Karpas-422 (cell line): ENCODE measurements around the gene GYS1. TPM values are rescaled to one million over a fixed set of nuclear protein-coding genes. Genes with fewer than 3 reads are reported as not detected.

Source experiments
- DNase-seq: peaks from one replicate; pipeline ENCODE4 v3.0.0-alpha.2; 2015
- H2AFZ ChIP-seq: fragments of 200-600 bp; sonication (generic); 2 replicates; pipeline ENCODE4 v1.6.1; 2014; ENCODE audit warnings: antibody characterized with exemption, low read length, mixed read lengths
- H3K27ac ChIP-seq: fragments of 200-600 bp; sonication (generic); 2 replicates; pipeline ENCODE4 v1.5.1; 2014; ENCODE audit warnings: mild to moderate bottlenecking, low read length, moderate library complexity
- H3K27me3 ChIP-seq: fragments of 200-600 bp; sonication (generic); 2 replicates; pipeline ENCODE4 v1.6.1; 2014; ENCODE audit warnings: low read length, mixed read lengths
- H3K36me3 ChIP-seq: fragments of 200-600 bp; sonication (generic); 2 replicates; pipeline ENCODE4 v1.6.1; 2014; ENCODE audit warnings: low read length, mixed read lengths; ENCODE audit not compliant: insufficient read depth
- H3K4me1 ChIP-seq: fragments of 200-600 bp; sonication (generic); 2 replicates; pipeline ENCODE4 v1.6.1; 2014; ENCODE audit warnings: mild to moderate bottlenecking, low read length, mixed read lengths
- H3K4me2 ChIP-seq: fragments of 200-600 bp; sonication (generic); 2 replicates; pipeline ENCODE4 v1.6.1; 2014; ENCODE audit warnings: low read length, low read depth, mild to moderate bottlenecking; ENCODE audit not compliant: poor library complexity, severe bottlenecking
- H3K4me3 ChIP-seq: fragments of 200-600 bp; sonication (generic); 2 replicates; pipeline ENCODE4 v1.5.1; 2014; ENCODE audit warnings: mild to moderate bottlenecking, antibody characterized with exemption, low read length, mixed read lengths
- H3K79me2 ChIP-seq: fragments of 200-600 bp; sonication (generic); 2 replicates; pipeline ENCODE4 v1.6.1; 2014; ENCODE audit warnings: mild to moderate bottlenecking, low read length, mixed read lengths
- H3K9ac ChIP-seq: fragments of 200-600 bp; sonication (generic); 2 replicates; pipeline ENCODE4 v1.6.0; 2014; ENCODE audit warnings: low read length
- H3K9me2 ChIP-seq: fragments of 200-600 bp; sonication (generic), shearing (Covaris generic); replicated peaks from 2 replicates; pipeline ENCODE4 v1.6.0; 2014; ENCODE audit warnings: mild to moderate bottlenecking, low read length, moderate library complexity; ENCODE audit not compliant: insufficient read depth
- H3K9me3 ChIP-seq: fragments of 300-700, 200-600 bp; sonication (generic); 2 replicates; pipeline ENCODE4 v1.6.1; 2014; ENCODE audit warnings: low read length, mixed read lengths
- H4K20me1 ChIP-seq: fragments of 200-600 bp; sonication (generic); 2 replicates; pipeline ENCODE4 v1.6.1; 2014; ENCODE audit warnings: mild to moderate bottlenecking, antibody characterized with exemption, low read length, low read depth; ENCODE audit not compliant: insufficient read depth
- total RNA-seq: library from RNA; depleted of rRNA; stranded (reverse); fragments of >200 nt; shearing (Covaris generic); gene quantifications from 2 replicates; pipeline ENCODE4 v1.2.3, GENCODE V29; 2014; ENCODE audit warnings: low replicate concordance

GYS1 gene
- total RNA-seq, 1 experiment from 2014 or later: 42.6 TPM

DNA sequence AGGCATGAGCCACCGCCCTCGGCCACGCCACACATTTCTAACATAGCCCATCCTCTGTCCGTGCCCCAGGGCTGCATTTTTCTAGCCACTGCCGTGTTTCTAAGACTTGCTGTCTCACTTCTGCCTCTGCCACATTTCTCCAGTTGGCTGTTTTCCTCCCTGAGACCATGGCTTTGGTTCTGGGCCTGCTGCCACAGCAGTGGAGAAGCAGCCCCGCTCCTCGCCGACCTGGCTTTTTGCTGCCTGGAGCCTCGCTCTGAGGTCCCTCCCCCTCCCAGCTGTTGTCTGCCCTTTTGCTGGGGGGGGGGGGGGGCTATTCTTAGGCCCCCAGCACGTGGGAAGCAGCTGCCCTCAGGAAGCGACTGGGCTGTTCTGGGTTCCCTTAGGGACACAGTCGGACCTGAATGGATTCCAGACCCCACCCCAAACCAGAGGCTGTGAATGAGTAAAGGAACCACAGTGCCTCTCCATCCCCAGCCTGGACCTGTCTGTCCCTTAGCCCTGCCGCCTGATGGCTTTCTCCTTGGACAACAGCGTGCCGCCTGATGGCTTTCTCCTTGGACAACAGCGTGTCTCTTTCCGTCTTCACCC, 3.3 kb downstream of the GYS1 start:
- Histone ChIP-seq H3K79me2 (peaks cover 42% of the 10 kb centered on the region), H3K9me2 (no peaks in the 10 kb centered on the region), H3K4me3 (no peak overlapping the region), H3K27ac (no peak overlapping the region), H4K20me1 (peaks cover 6% of the 10 kb centered on the region; the same call in 1 of the 2 replicates), H3K4me1 (peaks cover 16% of the 10 kb centered on the region), H3K4me2 (no peak overlapping the region), H3K27me3 (no peaks in the 10 kb centered on the region), H2AFZ (no peak overlapping the region), H3K9me3 (no peaks in the 10 kb centered on the region), H3K9ac (no peak overlapping the region), H3K36me3 (peaks cover 11% of the 10 kb centered on the region)
- no peak for DNase-seq

DNA sequence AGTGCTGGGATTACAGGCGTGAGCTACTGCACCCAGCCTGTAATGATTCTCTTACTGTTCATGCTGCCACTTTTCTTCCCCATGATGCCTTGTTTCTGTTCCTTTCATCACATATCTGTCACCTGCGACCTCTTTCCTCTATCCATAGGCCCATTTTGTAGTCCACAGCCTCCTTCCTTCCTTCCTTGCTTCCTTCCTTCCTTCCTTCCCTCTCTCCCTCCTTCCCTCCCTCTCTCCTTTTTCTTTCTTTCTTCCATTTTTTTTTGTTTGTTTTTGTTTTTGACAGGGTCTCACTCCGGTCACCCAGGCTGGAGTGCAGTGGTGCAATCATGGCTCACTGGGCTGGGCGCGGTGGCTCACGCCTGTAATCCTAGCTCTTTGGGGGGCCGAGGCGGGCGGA, 4.2 kb downstream of the GYS1 start:
- Histone ChIP-seq H3K4me1 (peaks cover 12% of the 10 kb centered on the region), H3K36me3 (peaks cover 14% of the 10 kb centered on the region), H3K79me2 (peaks cover 32% of the 10 kb centered on the region), H3K27me3 (no peaks in the 10 kb centered on the region), H3K9ac (no peak overlapping the region), H3K4me3 (no peak overlapping the region), H3K9me3 (no peaks in the 10 kb centered on the region), H3K9me2 (no peaks in the 10 kb centered on the region), H4K20me1 (no peaks in the 10 kb centered on the region; the same call in 1 of the 2 replicates), H2AFZ (no peak overlapping the region), H3K4me2 (no peak overlapping the region), H3K27ac (no peak overlapping the region)
- no peak for DNase-seq

DNA sequence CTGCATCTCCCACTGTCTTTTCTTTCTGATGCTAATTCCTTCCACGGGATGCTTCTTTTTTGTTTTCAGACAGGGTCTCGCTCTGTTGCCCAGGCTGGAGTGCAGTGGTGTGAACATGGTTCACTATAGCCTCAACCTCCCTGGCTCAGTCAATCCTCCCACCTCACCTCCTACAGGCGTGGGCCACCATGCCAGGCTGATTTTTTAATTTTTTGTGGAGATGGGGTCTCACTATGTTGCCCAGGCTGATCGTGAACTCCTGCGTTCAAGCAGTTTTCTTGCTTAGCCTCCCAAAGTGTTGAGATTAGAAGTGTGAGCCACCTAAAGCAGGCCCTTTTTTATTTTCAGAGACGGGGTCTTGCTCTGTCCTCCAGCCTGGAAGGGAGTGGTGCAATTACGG, 4.8 kb downstream of the GYS1 start:
- Histone ChIP-seq H3K4me1 (peaks cover 12% of the 10 kb centered on the region), H4K20me1 (no peaks in the 10 kb centered on the region), H2AFZ (no peak overlapping the region), H3K9ac (no peak overlapping the region), H3K9me3 (no peaks in the 10 kb centered on the region), H3K36me3 (peaks cover 18% of the 10 kb centered on the region), H3K4me2 (no peak overlapping the region), H3K4me3 (no peak overlapping the region), H3K79me2 (peaks cover 30% of the 10 kb centered on the region), H3K27me3 (no peaks in the 10 kb centered on the region), H3K27ac (no peak overlapping the region), H3K9me2 (no peaks in the 10 kb centered on the region)
- no peak for DNase-seq

DNA sequence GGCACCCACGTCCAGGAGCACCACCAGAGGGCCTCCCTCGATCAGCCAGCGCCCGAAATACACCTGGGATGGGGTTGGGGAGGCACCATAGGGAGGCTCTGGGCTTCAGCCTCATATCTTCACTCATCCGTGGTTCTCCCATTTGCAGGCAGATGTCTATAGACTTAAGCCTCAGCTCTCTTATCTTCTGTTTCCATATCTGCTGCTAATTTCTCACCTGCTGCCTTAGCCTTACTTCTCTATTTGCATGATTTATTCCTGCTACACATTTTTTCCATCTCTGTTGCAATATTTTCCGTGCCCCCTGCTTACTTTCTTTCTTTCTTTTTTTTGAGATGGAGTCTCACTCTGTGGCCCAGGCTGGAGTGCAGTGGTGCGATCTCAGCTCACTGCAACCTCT, 5.8 kb downstream of the GYS1 start:
- Histone ChIP-seq H3K4me3 (no peak overlapping the region), H3K79me2 (peaks cover 23% of the 10 kb centered on the region), H4K20me1 (no peaks in the 10 kb centered on the region), H3K27me3 (no peaks in the 10 kb centered on the region), H3K4me1 (peaks cover 12% of the 10 kb centered on the region), H3K4me2 (no peak overlapping the region), H3K27ac (no peak overlapping the region), H3K36me3 (peaks cover 28% of the 10 kb centered on the region), H2AFZ (no peak overlapping the region), H3K9me3 (no peaks in the 10 kb centered on the region), H3K9ac (no peak overlapping the region), H3K9me2 (no peaks in the 10 kb centered on the region)
- no peak for DNase-seq

DNA sequence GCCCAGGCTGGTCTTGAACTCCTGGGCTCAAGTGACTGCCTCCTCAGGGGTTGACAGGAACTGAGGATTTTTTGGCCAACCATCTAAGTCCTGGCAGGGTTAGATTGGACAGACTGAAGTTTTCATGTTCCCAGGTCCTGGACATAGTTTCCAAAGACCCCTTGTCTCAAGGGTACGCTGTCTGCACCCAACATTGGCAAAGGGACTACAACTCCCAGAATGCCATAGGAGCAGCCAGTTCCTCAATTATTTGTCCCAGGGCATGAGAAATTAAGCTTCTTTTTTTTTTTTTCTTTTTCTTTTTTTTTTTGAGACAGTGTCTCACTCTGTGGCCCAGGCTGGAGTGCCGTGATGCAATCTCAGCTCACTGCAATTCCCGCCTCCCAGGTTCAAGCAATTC, 6.9 kb downstream of the GYS1 start:
- H4K20me1 ChIP-seq: no peaks in the 10 kb centered on the region
- no peak overlapping the region for H2AFZ ChIP-seq
- no peaks in the 10 kb centered on the region for H3K27me3 ChIP-seq
- H3K4me2 ChIP-seq: no peak overlapping the region
- DNase-seq: no peak
- H3K9me3 ChIP-seq: no peaks in the 10 kb centered on the region
- peaks cover 12% of the 10 kb centered on the region for H3K79me2 ChIP-seq
- no peaks in the 10 kb centered on the region for H3K9me2 ChIP-seq
- no peak overlapping the region for H3K4me3 ChIP-seq
- peaks cover 37% of the 10 kb centered on the region for H3K36me3 ChIP-seq
- peaks cover 3% of the 10 kb centered on the region; the same call in 1 of the 2 replicates for H3K4me1 ChIP-seq
- no peak overlapping the region for H3K9ac ChIP-seq
- no peak overlapping the region for H3K27ac ChIP-seq

DNA sequence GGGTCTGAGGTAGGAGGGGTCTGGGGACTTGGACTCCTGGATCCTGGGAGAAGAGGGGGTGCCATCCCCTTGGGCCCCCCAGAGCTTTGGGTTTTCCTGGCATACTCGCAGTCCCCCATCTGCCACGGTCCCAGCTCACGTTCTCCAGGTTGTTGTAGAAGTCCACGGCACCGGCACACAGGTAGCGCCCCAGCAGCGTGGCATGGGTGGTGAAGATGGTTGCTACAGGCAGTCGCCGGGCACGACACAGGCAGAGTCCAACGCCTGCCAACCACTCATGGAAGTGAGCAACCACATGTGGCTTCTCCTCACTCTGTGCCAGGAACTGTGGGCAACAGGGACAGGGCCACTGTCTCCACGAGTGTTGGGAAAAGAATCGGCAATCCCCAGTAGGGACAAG, 7.4 kb downstream of the GYS1 start:
- DNase-seq: no peak
- Histone ChIP-seq H3K27ac (no peak overlapping the region), H3K9ac (no peak overlapping the region), H3K9me3 (no peaks in the 10 kb centered on the region), H3K36me3 (peaks cover 37% of the 10 kb centered on the region), H3K4me3 (no peak overlapping the region), H3K4me1 (no peaks in the 10 kb centered on the region), H2AFZ (no peak overlapping the region), H3K27me3 (no peaks in the 10 kb centered on the region), H3K9me2 (no peaks in the 10 kb centered on the region), H3K4me2 (no peak overlapping the region), H4K20me1 (no peaks in the 10 kb centered on the region), H3K79me2 (peaks cover 7% of the 10 kb centered on the region)

DNA sequence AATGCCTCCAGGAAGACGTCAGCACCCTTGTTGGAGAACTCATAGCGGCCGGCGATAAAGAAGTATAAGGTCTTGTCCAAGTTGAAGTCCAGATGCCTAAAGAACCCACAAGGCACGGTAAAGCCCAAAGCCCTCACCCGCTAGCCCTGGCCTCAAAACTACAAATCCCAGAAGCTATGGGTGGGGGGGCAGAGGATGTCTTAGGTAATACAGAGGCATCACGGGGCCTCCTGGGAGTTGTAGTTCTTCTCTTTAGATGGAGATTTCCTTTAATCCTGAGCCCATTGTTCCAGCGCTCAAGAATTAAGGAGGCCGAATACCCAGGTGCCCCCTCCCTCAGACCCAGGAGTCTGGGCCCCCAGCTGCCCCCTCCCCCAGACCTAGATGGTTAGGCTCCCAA, 10.8 kb downstream of the GYS1 start:
- Histone ChIP-seq H3K4me3 (no peak overlapping the region), H3K4me2 (no peak overlapping the region), H3K36me3 (peaks cover 45% of the 10 kb centered on the region), H2AFZ (no peak overlapping the region), H3K9me3 (no peaks in the 10 kb centered on the region), H3K9me2 (no peaks in the 10 kb centered on the region), H3K4me1 (no peaks in the 10 kb centered on the region), H3K27ac (no peak overlapping the region), H4K20me1 (no peaks in the 10 kb centered on the region), H3K9ac (no peak overlapping the region), H3K27me3 (no peaks in the 10 kb centered on the region), H3K79me2 (no peaks in the 10 kb centered on the region)
- no peak for DNase-seq

DNA sequence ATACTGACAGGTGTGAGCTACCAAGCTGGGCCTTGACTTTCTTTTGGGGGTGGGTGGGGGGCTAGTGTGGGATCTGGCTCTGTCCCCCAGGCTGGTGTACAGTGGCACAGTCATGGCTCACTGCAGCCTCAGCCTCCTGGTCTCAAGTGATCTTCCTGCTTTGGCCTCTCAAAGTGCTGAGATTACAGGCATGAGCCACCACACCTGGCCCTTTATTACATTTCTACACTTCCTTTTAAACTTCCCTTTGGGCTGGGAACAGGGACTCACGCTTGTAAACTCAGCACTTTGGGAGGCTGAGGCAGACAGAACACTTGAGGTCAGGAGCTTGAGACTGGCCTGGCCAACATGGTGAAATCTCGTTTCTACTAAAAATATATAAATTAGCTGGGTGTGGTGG, 16.0 kb downstream of the GYS1 start:
- no peak overlapping the region for H2AFZ ChIP-seq
- no peak overlapping the region for H3K27ac ChIP-seq
- H3K36me3 ChIP-seq: peaks cover 32% of the 10 kb centered on the region
- H3K79me2 ChIP-seq: no peaks in the 10 kb centered on the region
- H3K27me3 ChIP-seq: no peaks in the 10 kb centered on the region
- DNase-seq: no peak
- H3K9me3 ChIP-seq: no peaks in the 10 kb centered on the region
- no peaks in the 10 kb centered on the region for H3K9me2 ChIP-seq
- no peaks in the 10 kb centered on the region for H4K20me1 ChIP-seq
- no peak overlapping the region for H3K4me2 ChIP-seq
- H3K4me1 ChIP-seq: no peaks in the 10 kb centered on the region
- no peak overlapping the region for H3K4me3 ChIP-seq
- H3K9ac ChIP-seq: no peak overlapping the region
